OCI-LY1 (cell line): ENCODE results near the gene LENEP.

Source experiments
- H2AFZ ChIP-seq: fragments of 200-600 bp; sonication (generic), shearing (Covaris generic); 2 replicates; pipeline ENCODE4 v1.6.0; 2014; ENCODE audit warnings: antibody characterized with exemption, mild to moderate bottlenecking, low read length
- H3F3A ChIP-seq: fragments of 200-600 bp; sonication (generic), shearing (Covaris generic); 2 replicates; pipeline ENCODE4 v1.6.0; 2014; ENCODE audit warnings: mild to moderate bottlenecking, antibody characterized with exemption, low read length, moderate library complexity; ENCODE audit not compliant: insufficient read depth
- H3K27ac ChIP-seq: fragments of 200-600 bp; sonication (generic); 2 replicates; pipeline ENCODE4 v1.5.1; 2014; ENCODE audit warnings: low read length, mixed run types, mild to moderate bottlenecking, low read depth; ENCODE audit not compliant: poor library complexity, severe bottlenecking
- H3K27me3 ChIP-seq: fragments of 200-600 bp; sonication (generic); 2 replicates; pipeline ENCODE4 v1.6.0; 2014; ENCODE audit warnings: antibody characterized with exemption, mild to moderate bottlenecking, low read length, moderate library complexity; ENCODE audit not compliant: insufficient read depth
- H3K36me3 ChIP-seq: fragments of 200-600 bp; sonication (generic); 2 replicates; pipeline ENCODE4 v1.6.1; 2014; ENCODE audit warnings: mild to moderate bottlenecking, antibody characterized with exemption, low read length, moderate library complexity, mixed read lengths; ENCODE audit not compliant: insufficient read depth
- H3K4me1 ChIP-seq: fragments of 200-600 bp; sonication (generic); 2 replicates; pipeline ENCODE4 v1.5.1; 2014; ENCODE audit warnings: mild to moderate bottlenecking, low read length, moderate library complexity; ENCODE audit not compliant: insufficient read depth, severe bottlenecking
- H3K4me2 ChIP-seq: fragments of 200-600 bp; sonication (generic), shearing (Covaris generic); 2 replicates; pipeline ENCODE4 v1.6.1; 2014; ENCODE audit warnings: low read length
- H3K4me3 ChIP-seq: fragments of 200-600 bp; sonication (generic); 2 replicates; pipeline ENCODE4 v1.5.1; 2014; ENCODE audit warnings: low read length, low read depth, mild to moderate bottlenecking, mixed read lengths; ENCODE audit not compliant: poor library complexity, severe bottlenecking
- H3K79me2 ChIP-seq: fragments of 200-600 bp; shearing (Covaris generic); 2 replicates; pipeline ENCODE4 v1.6.1; 2016; ENCODE audit warnings: mixed run types, low read length, mixed read lengths; ENCODE audit not compliant: insufficient read depth
- H3K9ac ChIP-seq: fragments of 200-600 bp; sonication (generic), shearing (Covaris generic); 2 replicates; pipeline ENCODE4 v1.6.1; 2014; ENCODE audit warnings: mild to moderate bottlenecking, low read length, mixed read lengths
- H3K9me2 ChIP-seq: fragments of 200-600 bp; sonication (generic), shearing (Covaris generic); 2 replicates; pipeline ENCODE4 v1.6.1; 2014; ENCODE audit warnings: low read depth, mild to moderate bottlenecking, low read length, mixed read lengths
- H3K9me3 ChIP-seq: fragments of 200-600 bp; shearing (Covaris generic); 2 replicates; pipeline ENCODE4 v1.6.1; 2014; ENCODE audit warnings: low read length, mixed read lengths
- H4K20me1 ChIP-seq: fragments of 200-600 bp; sonication (generic), shearing (Covaris generic); 2 replicates; pipeline ENCODE4 v1.6.0; 2016; ENCODE audit warnings: mild to moderate bottlenecking, low read length; ENCODE audit not compliant: insufficient read depth
- CTCF ChIP-seq: fragments of 200-600 bp; sonication (generic), shearing (Covaris generic); IDR thresholded peaks from 2 replicates; pipeline ENCODE4 v1.5.1; 2017; ENCODE audit warnings: mild to moderate bottlenecking, antibody characterized with exemption, low read length, moderate library complexity, mixed read lengths
- EZH2 ChIP-seq: fragments of 200-600 bp; sonication (generic), shearing (Covaris generic); IDR thresholded peaks from 2 replicates; pipeline ENCODE4 v1.8.0; 2017; ENCODE audit warnings: borderline replicate concordance, mixed run types, mild to moderate bottlenecking, antibody characterized with exemption, low read length, moderate library complexity, mixed read lengths

The LENEP gene

GRCh38 chr1:154956544-154956941 lies 36.8 kb upstream of the LENEP start:
- Histone ChIP-seq H2AFZ (no peak overlapping the region), H3K27me3 (no peaks in the 10 kb centered on the region), H3K79me2 (peaks cover 5% of the 10 kb centered on the region; the same call in 1 of the 2 replicates), H3K4me2 (peak overlapping the region; percentile 74), H3K9me2 (no peaks in the 10 kb centered on the region), H3K9ac (peak overlapping the region; percentile 60; the same call in 1 of the 2 replicates), H3K27ac (peak overlapping the region; percentile 89), H4K20me1 (no peaks in the 10 kb centered on the region), H3K9me3 (no peaks in the 10 kb centered on the region), H3F3A (no peaks in the 10 kb centered on the region), H3K36me3 (peaks cover 15% of the 10 kb centered on the region), H3K4me1 (peaks cover 64% of the 10 kb centered on the region), H3K4me3 (peak overlapping the region; percentile 65)
- no peak for TF ChIP-seq CTCF
- TF ChIP-seq EZH2, result no peak

- Histone ChIP-seq H3K4me3 (no peak overlapping the region), H3K27me3 (no peaks in the 10 kb centered on the region), H3K9ac (no peak overlapping the region), H4K20me1 (no peaks in the 10 kb centered on the region), H3K9me3 (no peaks in the 10 kb centered on the region), H3F3A (no peaks in the 10 kb centered on the region), H3K27ac (peak overlapping the region; percentile 89), H3K9me2 (no peaks in the 10 kb centered on the region), H3K79me2 (peaks cover 5% of the 10 kb centered on the region; the same call in 1 of the 2 replicates), H3K4me1 (peaks cover 59% of the 10 kb centered on the region), H2AFZ (no peak overlapping the region), H3K4me2 (peak overlapping the region; percentile 74; the same call in 1 of the 2 replicates), H3K36me3 (peaks cover 15% of the 10 kb centered on the region)
- no peak for TF ChIP-seq EZH2
- no peak for TF ChIP-seq CTCF
Measured at GRCh38 chr1:154957091-154957657, 36.2 kb upstream of the LENEP start.

DNA sequence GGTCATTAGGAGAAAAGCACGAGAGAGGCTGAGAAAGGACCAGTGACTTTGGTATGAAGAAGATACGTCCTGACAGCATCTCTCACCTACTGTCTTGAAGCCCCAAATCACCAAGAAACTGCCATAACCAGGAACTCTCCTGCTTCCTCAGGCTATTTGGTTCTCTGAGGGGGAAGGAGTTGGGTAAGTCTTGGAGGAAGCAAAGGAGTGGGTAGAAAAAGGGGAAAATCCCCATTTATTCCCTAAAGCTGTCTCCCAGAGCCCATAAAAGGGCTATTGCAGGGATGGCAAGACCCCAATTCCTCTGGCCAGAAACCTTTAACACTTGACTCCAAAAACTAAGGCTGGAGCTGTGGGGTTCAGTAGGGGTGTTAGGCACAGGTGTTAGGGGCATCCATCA lies 35.4 kb upstream of the LENEP start:
- TF ChIP-seq EZH2, result no peak
- no peak overlapping the region for H3K4me2 ChIP-seq
- no peak overlapping the region for H3K27ac ChIP-seq

More for the DNA sequence above, 35.4 kb upstream of the LENEP start:
- Histone ChIP-seq H3K9me3 (no peaks in the 10 kb centered on the region), H3K9ac (no peak overlapping the region), H3K9me2 (no peaks in the 10 kb centered on the region), H3K27me3 (no peaks in the 10 kb centered on the region), H3K4me1 (peaks cover 59% of the 10 kb centered on the region), H3K36me3 (peaks cover 17% of the 10 kb centered on the region), H3K79me2 (peaks cover 5% of the 10 kb centered on the region; the same call in 1 of the 2 replicates), H2AFZ (no peak overlapping the region), H4K20me1 (no peaks in the 10 kb centered on the region), H3K4me3 (no peak overlapping the region), H3F3A (no peaks in the 10 kb centered on the region)
